HG03175 (cell line): ENCODE results near the gene MTERF2.
"Not testable (repeated sequence)": the region's sequence is repeated elsewhere in the genome, so short reads cannot be mapped to it uniquely, and the experiment has no call there.

Experiments
- ATAC-seq: cut with Tn5 transposase; IDR thresholded peaks from one replicate; pipeline ENCODE4 v1.9.1; 2021; ENCODE audit warnings: mild to moderate bottlenecking, moderate library complexity; ENCODE audit not compliant: unreplicated experiment

The MTERF2 gene

GRCh38 chr12:106986625-106987389, at the start of gene MTERF2:
Gene MTERF2 (minus strand): TSS chr12:106987146. CDS start chr12:106978714, 8,432 bp downstream.
- ATAC-seq = peak; percentile 94

- ATAC-seq = no peak
Measured at GRCh38 chr12:107035733-107036132, 48.8 kb upstream of the MTERF2 start.

GRCh38 chr12:107033758-107034739, 47.1 kb upstream of the MTERF2 start:
- ATAC-seq = no peak

- no peak for ATAC-seq
Measured at GRCh38 chr12:107032266-107032665, 45.3 kb upstream of the MTERF2 start.

GRCh38 chr12:107031061-107031460, 44.1 kb upstream of the MTERF2 start:
- ATAC-seq = no peak

GRCh38 chr12:107029081-107029480, 42.1 kb upstream of the MTERF2 start:
- no peak for ATAC-seq

GRCh38 chr12:107027636-107028053, 40.7 kb upstream of the MTERF2 start:
- no peak for ATAC-seq

- ATAC-seq = no peak
Measured at GRCh38 chr12:107026806-107027635, 40.1 kb upstream of the MTERF2 start.

GRCh38 chr12:107026356-107026755, 39.4 kb upstream of the MTERF2 start:
- not testable (repeated sequence) for ATAC-seq

- ATAC-seq = no peak
Measured at GRCh38 chr12:107025671-107026070, 38.7 kb upstream of the MTERF2 start.

- ATAC-seq = no peak
Measured at GRCh38 chr12:107019546-107019945, 32.6 kb upstream of the MTERF2 start.

- ATAC-seq = no peak
Measured at GRCh38 chr12:107017042-107017441, 30.1 kb upstream of the MTERF2 start.

GRCh38 chr12:107014055-107014454, 27.1 kb upstream of the MTERF2 start:
- no peak for ATAC-seq

GRCh38 chr12:107012736-107013425, 25.9 kb upstream of the MTERF2 start:
- ATAC-seq = no peak

- no peak for ATAC-seq
Measured at GRCh38 chr12:107011519-107011918, 24.6 kb upstream of the MTERF2 start.

GRCh38 chr12:107007411-107007810, 20.5 kb upstream of the MTERF2 start:
- ATAC-seq = no peak

- not testable (repeated sequence) for ATAC-seq
Measured at GRCh38 chr12:107002665-107003064, 15.7 kb upstream of the MTERF2 start.

- no peak for ATAC-seq
Measured at GRCh38 chr12:106999446-106999845, 12.5 kb upstream of the MTERF2 start.

GRCh38 chr12:106997916-106998315, 11.0 kb upstream of the MTERF2 start:
- ATAC-seq = no peak

GRCh38 chr12:106996102-106996501, 9.2 kb upstream of the MTERF2 start:
- ATAC-seq = not testable (repeated sequence)
